GM19099 (cell line): ENCODE results near the gene GATAD2A.

ENCODE experiments used
- POLR2A ChIP-seq: IDR thresholded peaks from 3 replicates; pipeline ENCODE4 v1.6.1; 2011; ENCODE audit warnings: low read depth; ENCODE audit not compliant: insufficient read length; ENCODE audit errors: extremely low read depth

The GATAD2A gene

DNA sequence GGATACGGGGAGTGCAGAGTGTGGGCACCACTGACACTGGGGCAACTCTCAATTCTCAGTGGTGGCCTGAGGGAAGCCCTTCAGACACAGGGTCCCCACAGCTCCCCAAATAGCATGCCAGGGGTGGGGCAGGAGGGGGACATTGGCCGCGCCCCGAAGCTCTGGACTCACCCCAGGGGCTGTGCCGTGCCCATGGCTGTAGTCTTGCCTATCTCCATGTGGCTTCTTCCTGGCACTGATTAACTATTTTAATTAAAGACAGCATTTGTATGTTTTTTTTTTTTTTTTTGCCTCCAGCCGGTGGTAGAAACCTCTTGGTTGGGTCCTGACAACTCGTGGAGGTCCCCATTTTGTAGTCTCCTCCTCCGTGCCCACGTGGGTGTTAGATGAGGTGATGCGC is 23.3 kb downstream of the GATAD2A start:
- no peak for TF ChIP-seq POLR2A

- TF ChIP-seq POLR2A = no peak
Measured at GRCh38 chr19:19429361-19429760, 23.9 kb downstream of the GATAD2A start.

DNA sequence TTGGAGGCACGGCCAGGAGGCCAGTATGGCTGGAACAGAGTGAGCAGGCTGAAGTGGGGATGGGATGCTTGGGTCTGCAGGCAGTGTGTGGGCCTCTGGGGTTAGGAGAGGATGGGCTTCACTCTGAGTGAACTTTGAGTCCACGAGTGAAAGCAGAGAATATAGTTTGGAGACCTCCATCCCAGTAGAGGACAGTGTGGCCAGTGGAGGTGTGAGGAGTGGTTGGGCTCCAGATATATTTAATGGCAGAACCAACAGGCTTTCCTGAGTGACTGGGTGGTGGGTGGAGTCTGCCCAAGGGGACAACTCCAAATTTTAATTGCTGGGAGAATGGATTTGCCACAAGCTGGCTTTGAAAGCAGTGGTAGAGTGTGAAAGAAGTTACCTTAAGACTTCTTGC is 27.3 kb downstream of the GATAD2A start:
- no peak for TF ChIP-seq POLR2A

GRCh38 chr19:19433666-19434213 is 28.3 kb downstream of the GATAD2A start:
- no peak for TF ChIP-seq POLR2A

DNA sequence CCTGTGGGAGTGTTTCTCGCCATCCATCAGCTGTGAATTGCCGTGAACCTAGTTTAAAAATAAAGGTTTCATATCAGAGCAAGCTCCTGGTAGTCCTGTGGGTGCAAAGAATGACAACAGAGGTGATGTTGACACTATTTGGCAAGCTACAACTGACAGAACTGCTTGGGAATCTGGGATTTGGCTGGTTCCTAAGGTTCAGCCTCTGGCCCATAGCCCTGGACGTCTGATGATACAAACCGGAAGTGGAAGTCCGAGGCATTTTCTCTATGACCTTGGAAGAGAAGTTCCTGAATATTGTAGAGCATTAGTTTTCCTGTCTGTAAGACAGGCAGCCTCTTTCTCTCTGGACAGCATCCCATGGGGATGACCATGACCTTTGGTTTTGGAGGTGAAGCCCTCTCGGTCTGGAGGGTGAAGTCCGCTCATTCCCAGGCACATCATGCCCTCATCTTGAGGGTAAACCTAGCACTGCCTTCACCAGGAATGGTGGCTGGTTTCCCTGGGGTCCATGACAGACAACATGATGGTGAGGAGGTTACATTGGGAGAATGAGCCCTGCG is 29.1 kb downstream of the GATAD2A start:
- TF ChIP-seq POLR2A = no peak

GRCh38 chr19:19436137-19436691 is 30.7 kb downstream of the GATAD2A start:
- TF ChIP-seq POLR2A = no peak

GRCh38 chr19:19438366-19439175 is 33.1 kb downstream of the GATAD2A start:
- TF ChIP-seq POLR2A = no peak

DNA sequence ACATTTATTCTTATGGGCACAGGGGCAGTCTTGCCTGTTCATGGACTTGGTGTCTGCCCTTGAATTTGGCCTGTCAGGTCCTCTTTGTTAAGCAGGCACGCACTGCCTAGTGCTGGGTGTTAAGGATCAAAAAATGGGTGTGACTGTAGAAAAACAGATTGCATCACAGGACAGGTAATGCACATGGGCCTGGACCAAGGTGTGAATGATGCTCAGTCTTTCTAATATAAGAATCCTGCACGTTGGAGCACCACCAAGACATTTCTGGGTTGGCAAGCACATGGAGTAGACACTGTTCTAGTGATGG is 33.7 kb downstream of the GATAD2A start:
- no peak for TF ChIP-seq POLR2A

- TF ChIP-seq POLR2A = no peak
Measured at GRCh38 chr19:19443283-19443682, 37.8 kb downstream of the GATAD2A start.

GRCh38 chr19:19443902-19444680 is 38.6 kb downstream of the GATAD2A start:
- no peak for TF ChIP-seq POLR2A

DNA sequence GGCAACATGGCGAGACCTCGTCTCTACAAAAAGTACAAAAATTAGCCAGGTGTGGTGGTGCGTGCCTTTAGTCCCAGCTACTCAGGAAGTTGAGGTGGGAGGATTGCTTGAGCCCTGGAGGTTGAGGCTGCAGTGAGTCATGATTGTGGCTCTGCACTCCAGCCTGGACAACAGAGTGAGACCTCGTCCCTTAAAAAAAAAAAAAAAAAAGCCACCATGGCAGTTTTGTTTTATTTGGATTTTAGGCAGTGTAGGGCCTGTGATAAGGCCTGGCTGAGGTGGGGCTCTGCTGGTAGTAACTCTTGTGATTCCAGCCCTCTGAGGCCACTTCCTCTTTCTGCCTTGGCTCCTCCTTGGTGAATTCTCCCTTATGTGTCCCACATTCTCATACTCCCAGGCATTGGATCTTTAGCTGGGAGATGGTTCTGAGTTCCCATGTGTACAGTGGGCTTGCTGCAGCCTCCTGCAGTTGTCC is 39.2 kb downstream of the GATAD2A start:
- no peak for TF ChIP-seq POLR2A

DNA sequence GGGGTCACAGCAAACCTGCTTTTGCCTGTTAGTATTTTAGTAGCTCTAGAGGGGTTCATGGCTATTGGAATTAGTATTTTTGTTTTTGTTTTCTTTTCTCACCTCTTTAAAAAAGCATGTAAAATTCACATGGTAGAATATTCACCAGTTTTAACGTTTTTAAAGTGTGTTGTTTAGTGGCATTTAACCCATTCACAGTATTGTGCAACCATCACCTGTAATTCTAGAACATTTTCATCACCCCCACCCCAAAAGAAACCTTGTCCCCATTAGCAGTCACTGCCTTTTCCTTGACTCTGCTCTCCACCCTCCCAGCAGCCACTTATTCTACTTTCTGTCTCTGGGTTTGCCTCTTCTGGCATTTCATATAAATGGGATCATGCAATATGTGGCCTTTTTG is 39.8 kb downstream of the GATAD2A start:
- TF ChIP-seq POLR2A = no peak

DNA sequence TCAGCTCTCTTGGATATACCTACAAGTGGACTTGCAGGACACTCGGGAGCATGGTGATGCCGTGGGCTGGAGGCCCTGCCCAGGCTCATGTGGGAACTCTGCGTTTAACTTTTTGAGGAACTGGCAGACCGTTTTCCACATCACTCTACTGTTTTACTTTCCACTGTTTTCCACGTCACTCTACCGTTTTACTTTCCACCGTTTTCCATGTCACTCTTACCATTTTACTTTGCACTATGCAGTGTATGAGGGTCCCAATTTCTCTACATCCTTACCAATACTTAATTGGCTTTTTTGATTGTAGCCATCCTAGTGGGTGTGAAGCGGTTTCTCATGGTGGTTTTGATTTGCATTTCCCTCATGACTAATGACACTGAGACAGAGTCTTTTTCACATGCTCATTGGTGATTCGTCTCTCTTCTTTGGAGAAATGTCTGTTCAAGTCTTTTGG is 40.5 kb downstream of the GATAD2A start:
- TF ChIP-seq POLR2A = no peak

DNA sequence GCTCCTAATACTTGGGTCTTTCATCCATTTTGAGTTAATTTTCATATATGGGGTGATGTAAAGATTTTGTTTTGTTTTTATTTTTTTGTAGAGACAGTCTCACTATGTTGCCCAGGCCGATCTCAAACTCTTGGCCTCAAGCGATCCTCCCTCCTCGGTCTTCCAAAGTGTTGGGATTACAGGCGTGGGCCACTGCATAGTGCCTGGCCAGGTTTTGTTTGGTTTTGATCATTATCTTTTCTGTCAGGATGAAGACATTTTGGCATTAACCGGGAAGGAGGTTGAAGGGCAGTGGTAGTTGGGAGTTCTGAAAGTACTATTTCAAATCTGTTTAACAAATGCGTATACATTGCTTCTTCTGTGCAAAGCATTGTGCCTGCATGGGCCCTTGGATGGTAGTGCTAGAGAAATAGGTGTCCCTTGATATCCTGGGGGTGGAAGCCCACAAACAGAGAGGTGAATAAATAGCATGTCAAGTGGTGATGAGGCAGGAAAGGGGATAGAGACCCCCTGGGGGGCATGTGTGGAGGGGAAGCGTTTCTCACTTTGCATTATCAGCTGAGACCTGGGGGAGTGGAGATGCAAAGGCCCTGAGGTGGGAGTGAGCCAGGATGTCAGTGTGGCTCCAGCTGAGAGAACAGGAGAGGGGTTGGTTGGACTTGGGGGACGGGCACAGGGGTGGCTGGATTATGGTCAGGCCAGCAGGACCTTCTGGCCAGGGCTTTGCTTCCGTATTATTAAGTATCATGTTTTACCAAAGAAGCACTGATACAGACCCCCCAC is 41.4 kb downstream of the GATAD2A start:
- no peak for TF ChIP-seq POLR2A
